Nephron progenitor cell (in vitro differentiated cells): ENCODE results near the gene DMRTB1.
"Not testable (repeated sequence)": the region's sequence is repeated elsewhere in the genome, so short reads cannot be mapped to it uniquely, and the experiment has no call there.

Experiments
- DNase-seq: peaks from one replicate; pipeline ENCODE4 v3.0.0; 2021
- H3K27ac Mint-ChIP-seq: 2 replicates; pipeline ENCODE4 v1.8.0; 2021; ENCODE audit warnings: mild to moderate bottlenecking, moderate library complexity, mixed read lengths
- H3K27me3 Mint-ChIP-seq: 2 replicates; pipeline ENCODE4 v1.8.0; 2021; ENCODE audit warnings: mild to moderate bottlenecking, low read depth, mixed read lengths; ENCODE audit not compliant: poor library complexity
- H3K36me3 Mint-ChIP-seq: 2 replicates; pipeline ENCODE4 v1.8.0; 2021; ENCODE audit warnings: low read depth, mixed read lengths
- H3K4me1 Mint-ChIP-seq: 2 replicates; pipeline ENCODE4 v1.8.0; 2021; ENCODE audit warnings: mixed read lengths
- H3K4me3 Mint-ChIP-seq: 2 replicates; pipeline ENCODE4 v1.8.0; 2021; ENCODE audit warnings: mild to moderate bottlenecking, moderate library complexity, mixed read lengths
- H3K9me3 Mint-ChIP-seq: 2 replicates; pipeline ENCODE4 v1.8.0; 2021; ENCODE audit warnings: mild to moderate bottlenecking, moderate library complexity, mixed read lengths
- TF ChIP-seq, protein P1 (sequence below): fragments of 200-600 bp; sonication (generic); IDR thresholded peaks from 2 replicates; pipeline ENCODE4 v1.5.0; 2021; ENCODE audit warnings: antibody characterized with exemption

The DMRTB1 gene

DNA sequence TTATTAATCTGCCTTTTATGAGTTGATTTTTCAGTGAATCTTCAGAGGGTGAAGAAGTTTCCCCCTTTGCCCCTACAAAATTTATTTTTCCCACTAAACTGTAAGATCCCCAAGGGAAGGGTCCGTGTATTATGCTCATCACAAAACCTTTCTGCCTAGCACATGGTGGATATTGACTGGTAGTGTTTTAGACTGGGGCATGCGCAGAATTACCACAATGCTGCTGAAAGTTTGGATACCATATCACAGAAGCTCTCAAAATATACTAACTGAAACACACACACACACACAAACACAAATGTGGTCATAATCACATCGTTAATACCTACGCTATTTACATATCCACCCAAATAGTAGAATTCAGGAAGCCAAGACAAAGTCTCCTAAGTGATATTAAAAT is 28.0 kb upstream of the DMRTB1 start:
- Mint-ChIP-seq H3K27me3 (peaks cover 4% of the 10 kb centered on the region), H3K27ac (no peak overlapping the region), H3K4me1 (peaks cover 52% of the 10 kb centered on the region), H3K36me3 (peaks cover 11% of the 10 kb centered on the region), H3K4me3 (no peak overlapping the region), H3K9me3 (peaks cover 25% of the 10 kb centered on the region)
- TF ChIP-seq, protein P1, sequence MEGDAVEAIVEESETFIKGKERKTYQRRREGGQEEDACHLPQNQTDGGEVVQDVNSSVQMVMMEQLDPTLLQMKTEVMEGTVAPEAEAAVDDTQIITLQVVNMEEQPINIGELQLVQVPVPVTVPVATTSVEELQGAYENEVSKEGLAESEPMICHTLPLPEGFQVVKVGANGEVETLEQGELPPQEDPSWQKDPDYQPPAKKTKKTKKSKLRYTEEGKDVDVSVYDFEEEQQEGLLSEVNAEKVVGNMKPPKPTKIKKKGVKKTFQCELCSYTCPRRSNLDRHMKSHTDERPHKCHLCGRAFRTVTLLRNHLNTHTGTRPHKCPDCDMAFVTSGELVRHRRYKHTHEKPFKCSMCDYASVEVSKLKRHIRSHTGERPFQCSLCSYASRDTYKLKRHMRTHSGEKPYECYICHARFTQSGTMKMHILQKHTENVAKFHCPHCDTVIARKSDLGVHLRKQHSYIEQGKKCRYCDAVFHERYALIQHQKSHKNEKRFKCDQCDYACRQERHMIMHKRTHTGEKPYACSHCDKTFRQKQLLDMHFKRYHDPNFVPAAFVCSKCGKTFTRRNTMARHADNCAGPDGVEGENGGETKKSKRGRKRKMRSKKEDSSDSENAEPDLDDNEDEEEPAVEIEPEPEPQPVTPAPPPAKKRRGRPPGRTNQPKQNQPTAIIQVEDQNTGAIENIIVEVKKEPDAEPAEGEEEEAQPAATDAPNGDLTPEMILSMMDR, result no peak
- no peak for DNase-seq

DNA sequence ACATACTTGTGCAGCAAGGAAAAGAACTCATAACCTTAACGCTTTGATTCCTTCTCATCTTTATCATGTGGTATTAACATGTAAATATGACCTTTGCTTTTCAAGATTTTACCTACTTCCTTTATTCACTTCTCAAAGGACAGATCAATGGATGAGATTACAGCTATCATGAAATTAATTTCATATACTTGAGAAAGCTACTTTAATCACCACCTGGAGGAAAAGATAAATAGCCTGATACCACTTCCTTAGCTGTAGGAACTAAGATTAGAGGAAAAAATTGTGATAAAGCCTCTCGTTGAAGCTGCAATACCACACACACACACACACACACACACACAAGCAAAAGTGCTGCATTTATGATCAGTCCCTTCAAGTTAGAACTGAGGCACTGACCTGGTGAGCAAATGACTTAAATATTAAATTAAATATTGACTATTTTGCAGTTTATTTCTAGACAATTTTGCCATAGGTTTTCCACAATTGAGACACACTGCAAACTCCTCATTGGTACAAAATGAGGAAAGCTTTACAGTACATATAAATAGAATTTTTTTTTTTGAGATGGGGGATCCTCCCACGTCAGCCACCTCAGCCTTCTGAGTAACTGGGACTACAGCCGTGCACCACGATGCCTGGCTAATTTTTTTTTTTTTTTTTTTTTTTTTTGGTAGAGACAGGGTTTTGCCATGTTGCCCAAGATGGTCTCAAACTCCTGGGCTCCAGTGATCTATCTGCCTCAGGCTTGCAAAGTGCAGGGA is 27.2 kb upstream of the DMRTB1 start:
- peaks cover 44% of the 10 kb centered on the region for H3K4me1 Mint-ChIP-seq
- no peak overlapping the region for H3K27ac Mint-ChIP-seq
- H3K9me3 Mint-ChIP-seq, result peaks cover 25% of the 10 kb centered on the region
- no peak for DNase-seq
- H3K36me3 Mint-ChIP-seq, result peaks cover 11% of the 10 kb centered on the region
- peaks cover 4% of the 10 kb centered on the region for H3K27me3 Mint-ChIP-seq
- TF ChIP-seq, protein P1, result no peak
- no peak overlapping the region for H3K4me3 Mint-ChIP-seq

DNA sequence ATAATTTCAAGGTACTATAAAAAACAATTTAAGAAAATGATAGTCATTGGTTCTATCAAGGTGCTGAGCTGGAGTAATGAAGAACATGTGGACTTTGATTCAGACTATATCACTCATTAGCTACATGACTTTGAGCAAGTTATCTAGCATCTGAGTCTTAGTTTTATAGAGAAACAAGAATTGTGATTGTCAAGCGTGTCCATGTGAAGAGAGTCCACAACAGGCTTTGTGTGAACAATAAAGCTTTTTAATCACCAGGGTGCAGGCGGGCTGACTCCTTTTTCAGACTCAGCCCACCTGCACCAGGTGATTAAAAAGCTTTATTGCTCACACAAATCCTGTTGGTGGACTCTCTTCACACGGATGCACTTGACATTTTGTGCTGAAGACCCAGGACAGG is 26.6 kb upstream of the DMRTB1 start:
- TF ChIP-seq, protein P1, result no peak
- H3K4me3 Mint-ChIP-seq, result no peak overlapping the region
- H3K27me3 Mint-ChIP-seq, result peaks cover 4% of the 10 kb centered on the region
- H3K36me3 Mint-ChIP-seq, result peaks cover 11% of the 10 kb centered on the region
- DNase-seq, result no peak
- H3K9me3 Mint-ChIP-seq, result peaks cover 25% of the 10 kb centered on the region
- peaks cover 38% of the 10 kb centered on the region for H3K4me1 Mint-ChIP-seq
- no peak overlapping the region for H3K27ac Mint-ChIP-seq

DNA sequence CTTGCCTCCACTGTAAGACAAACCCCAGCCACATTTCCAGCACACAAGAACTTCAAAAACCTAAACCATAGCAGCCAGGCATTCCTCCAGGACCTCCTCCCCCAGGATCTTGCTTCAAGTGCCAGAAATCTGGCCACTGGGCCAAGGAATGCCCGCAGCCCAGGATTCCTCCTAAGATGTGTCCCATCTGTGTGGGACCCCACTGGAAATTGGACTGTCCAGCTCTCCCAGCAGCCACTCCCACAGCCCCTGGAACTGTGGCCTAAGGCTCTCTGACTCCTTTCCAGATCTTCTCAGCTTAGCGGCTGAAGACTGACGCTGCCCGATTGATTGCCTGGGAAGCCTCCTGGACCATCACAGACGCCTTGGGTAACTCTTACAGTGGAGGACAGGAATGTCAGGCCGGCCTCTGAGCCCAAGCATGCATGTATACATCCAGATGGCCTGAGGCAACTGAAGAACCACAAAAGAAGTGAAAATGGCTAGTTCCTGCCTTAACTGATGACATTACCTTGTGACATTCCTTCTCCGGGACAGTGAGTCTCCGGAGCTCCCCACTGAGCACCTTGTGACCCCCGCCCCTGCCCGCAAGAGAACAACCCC is 24.7 kb upstream of the DMRTB1 start:
- peaks cover 34% of the 10 kb centered on the region for H3K9me3 Mint-ChIP-seq
- H3K27me3 Mint-ChIP-seq, DNase-seq, H3K4me3 Mint-ChIP-seq: not testable (repeated sequence)
- peaks cover 11% of the 10 kb centered on the region for H3K36me3 Mint-ChIP-seq
- peaks cover 23% of the 10 kb centered on the region for H3K4me1 Mint-ChIP-seq
- peak overlapping the region; percentile 60 for H3K27ac Mint-ChIP-seq

DNA sequence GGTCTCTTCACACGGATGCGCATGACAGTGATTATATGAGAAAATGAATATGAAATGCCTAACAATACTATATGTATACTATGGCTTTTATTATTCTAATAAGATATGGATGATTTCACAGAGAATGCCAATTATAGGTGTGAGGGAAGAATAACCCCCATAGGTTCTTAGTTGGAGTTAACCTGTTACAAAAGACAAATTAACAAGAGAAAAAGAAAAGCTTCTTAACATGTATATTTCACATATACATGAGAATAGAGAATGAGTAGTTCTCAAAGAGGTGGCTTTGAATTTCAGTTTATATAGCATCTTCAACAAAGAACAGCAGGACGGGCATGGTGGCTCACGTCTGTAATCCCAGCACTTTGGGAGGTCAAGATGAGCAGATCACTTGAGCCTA is 24.0 kb upstream of the DMRTB1 start:
- TF ChIP-seq, protein P1, result no peak
- H3K27ac Mint-ChIP-seq, result peak overlapping the region; percentile 60
- H3K4me1 Mint-ChIP-seq, result peaks cover 17% of the 10 kb centered on the region
- H3K9me3 Mint-ChIP-seq, result peaks cover 40% of the 10 kb centered on the region
- peaks cover 11% of the 10 kb centered on the region for H3K36me3 Mint-ChIP-seq
- H3K27me3 Mint-ChIP-seq, result peaks cover 3% of the 10 kb centered on the region
- no peak overlapping the region for H3K4me3 Mint-ChIP-seq
- DNase-seq, result no peak

DNA sequence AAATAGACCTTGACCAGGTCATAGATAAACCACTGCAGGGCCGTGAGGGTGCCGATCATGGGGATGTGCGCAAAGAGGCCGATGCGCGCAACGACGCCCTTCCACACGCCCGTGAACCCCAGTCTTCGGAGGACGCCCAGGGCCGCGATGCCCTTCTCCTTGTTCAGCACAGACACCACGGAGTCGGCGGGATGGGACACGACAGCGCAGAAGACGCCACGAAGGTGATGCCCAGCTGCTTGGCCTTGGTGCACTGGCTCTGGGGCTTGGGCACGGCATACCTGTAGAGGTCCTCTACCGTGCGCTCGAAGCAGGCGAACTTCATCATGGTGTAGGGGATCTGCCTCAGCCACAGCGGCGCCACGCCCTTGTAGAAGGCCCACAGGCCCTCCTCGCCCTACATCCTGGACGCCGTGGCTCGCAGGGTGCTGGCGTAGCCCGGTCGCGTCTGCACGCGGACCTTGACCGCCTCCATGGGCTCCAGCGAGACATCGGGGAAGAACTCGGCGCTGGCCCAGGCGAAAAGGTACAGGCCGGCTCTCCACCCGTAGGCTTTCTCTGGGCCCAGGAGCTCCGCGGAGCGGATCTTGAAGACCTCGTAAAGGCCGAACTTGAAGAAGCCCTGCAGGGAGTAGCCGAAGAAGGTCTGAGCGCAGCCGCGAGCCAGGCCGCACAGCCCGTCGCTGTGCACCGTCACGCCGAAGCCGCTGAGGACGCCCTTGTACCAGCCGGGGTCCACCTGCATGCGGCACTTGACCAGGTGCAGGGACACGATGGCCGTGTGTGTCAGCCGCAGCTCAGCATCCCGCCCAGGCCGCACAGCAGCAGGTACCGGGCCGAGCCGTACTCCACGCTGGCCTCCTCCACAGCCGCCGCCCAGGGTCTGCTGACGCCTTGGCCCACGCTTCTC is 20.5 kb upstream of the DMRTB1 start:
- Mint-ChIP-seq H3K27me3 (peaks cover 8% of the 10 kb centered on the region), H3K4me1 (peaks cover 28% of the 10 kb centered on the region), H3K9me3 (peaks cover 32% of the 10 kb centered on the region), H3K27ac (no peak overlapping the region), H3K36me3 (peaks cover 11% of the 10 kb centered on the region), H3K4me3 (no peak overlapping the region)
- TF ChIP-seq, protein P1, result no peak
- no peak for DNase-seq
